Measurements from ENCODE around the gene NKG7.

The NKG7 gene

DNA sequence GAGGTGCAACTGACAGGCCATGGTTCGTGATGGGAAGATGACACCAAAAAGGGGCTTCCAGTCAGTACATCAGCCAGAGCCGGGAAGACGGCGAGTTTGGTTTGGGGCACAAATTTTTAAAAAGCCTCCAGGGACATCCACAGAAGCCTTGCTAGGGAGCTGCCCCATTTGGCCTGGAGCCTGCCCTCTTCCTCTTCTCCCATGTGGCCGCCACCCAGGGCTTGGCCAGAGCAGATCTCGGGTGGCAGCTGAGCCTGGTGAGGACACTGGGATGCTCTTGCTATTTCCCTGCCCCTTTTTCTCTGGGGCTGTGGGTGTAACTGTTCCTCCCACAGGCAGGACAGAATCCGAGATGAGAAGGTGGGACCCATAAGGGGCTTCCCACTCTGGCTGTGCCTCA, 14.5 kb downstream of the NKG7 start:
- DNase-seq, result no peak

DNA sequence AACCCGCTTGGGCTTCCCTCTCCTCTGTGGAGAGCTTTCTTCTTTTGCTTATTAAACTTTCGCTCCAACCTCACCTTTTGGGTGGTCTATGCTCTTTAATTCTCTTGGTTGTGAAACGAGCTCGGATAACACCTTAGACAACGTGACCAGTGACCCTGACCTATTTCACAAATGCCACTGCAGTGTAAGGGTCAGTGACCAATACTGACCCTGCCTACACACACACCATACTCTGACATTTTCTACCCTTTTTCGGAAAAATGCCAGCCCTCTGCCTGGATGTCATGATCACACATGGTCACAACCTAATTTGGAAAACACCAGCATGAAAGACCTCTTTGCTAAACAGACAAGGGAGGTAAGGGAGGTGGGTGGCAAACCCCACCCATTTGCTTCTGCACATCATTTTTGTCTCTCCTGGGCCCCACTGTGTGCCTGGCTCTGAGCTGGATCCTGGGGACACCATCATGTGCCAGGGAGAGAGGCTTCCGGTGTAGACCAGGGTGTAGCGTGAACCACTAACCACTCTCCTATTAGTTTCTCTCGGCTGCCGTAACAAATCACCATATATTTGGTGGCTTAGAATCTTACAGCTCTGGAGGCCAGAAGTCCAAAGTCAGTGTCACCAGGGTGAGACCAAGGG, 16.2 kb downstream of the NKG7 start:
- DNase-seq, result no peak

DNA sequence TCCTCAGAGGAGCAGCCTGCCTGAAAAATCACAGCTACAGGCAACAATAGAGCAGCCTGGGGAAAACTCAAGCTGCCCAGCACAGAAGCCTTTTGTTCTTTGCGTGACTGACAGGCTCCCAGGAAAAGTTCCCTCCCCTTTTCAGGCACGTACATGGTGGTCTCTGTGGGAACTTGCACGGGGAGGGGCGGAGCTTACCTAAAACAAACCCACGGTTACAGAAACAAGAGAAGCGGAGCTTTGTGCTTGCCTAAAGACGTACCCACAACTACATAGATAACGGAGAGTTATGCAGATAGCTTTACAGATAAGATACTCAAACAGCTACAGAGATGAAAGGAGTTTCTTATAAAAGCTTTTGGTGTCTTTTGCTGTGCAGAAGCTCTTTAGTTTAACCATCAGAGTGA, 17.7 kb downstream of the NKG7 start:
- peak; percentile 8 for DNase-seq

DNA sequence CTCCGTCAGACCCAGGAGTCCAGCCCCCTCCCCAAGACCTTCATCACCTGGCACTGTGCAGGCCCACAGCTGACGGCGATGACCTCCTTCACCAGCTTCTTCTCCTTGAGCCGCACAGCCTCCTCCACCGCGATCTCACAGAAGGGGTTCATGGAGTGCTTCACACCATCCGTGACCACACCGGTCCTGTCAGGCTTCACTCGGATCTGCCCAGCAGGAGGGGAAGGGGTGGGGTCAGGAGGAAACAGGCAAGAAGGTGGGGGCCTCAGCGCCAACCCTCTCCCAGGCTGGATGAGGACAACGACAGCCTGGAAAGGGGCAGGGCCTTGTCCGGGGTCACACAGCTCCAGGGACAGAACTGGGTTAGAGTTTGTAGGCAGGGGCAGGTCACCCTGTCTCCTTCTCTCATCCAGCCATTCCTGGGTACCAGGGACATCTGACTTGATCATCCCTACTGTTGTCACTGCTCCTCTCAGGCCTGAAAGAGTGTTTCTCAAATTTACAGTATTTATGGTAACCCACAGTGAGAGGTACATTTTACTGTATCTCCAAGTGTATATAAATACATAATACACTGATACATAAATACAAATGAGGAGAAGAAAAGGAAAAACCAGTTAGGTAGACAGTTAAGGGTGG, 18.2 kb downstream of the NKG7 start:
- DNase-seq, result no peak

DNA sequence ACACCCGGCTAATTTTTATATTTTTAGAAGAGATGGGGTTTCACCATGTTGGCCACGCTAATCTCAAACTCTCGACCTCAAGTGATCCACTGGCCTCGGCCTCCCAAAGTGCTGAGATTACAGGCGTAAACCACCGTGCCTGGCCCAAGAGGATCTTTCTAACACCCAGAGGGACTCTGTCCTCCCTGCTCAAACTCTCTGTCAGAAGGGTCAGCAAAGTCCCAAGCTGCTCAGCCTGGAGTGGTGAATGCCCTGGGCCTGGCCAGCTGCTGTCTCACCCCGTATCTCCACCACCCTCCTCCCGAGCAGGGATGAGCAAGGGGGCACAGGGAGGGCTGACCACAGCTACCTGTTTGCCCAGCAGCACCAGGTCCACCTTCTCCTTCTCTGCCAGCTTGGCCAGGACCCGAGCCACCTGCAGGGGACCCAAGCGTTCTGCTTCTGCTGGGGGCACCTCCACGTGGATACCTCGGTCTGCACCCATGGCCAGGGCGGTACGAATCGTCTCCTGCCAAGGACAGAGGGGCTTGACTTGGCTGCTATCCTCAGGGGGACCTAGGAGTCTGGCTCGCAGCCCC, 19.6 kb downstream of the NKG7 start:
- DNase-seq, result no peak

DNA sequence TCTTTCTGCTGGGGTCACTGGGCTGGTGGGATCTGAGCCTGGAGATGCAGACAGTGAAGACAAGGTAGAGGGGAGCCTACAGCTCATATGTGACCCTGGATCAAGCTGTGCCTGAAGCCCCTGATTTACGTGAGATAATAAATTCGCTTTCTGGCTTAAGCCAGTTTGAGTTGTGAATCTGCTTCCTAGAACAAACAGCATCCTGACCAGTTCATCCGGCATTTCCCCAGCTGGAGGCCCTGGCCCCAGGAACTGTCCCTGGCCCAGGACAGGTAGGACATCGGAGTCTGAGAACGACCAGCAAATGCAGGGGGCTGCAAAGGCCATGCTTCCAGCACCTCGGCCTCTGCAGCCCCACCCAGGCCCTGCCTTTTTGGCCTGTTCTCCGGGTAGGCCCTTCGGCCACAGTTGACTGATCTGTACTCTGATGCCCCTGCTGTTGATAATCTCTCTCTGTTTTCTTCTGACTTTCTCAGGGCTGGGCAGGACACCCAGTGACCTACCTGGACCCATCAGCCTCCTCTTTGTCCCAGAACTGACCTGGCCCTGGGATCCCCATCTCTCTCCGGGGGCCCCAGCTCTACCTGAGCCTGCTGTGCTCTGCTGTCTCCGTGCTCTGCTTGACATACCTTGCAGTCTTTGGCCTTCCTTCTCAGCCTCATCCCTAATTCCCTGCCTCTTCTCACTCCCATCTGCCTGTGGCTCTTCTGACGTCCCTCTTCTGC, 21.0 kb downstream of the NKG7 start:
- DNase-seq, result no peak

DNA sequence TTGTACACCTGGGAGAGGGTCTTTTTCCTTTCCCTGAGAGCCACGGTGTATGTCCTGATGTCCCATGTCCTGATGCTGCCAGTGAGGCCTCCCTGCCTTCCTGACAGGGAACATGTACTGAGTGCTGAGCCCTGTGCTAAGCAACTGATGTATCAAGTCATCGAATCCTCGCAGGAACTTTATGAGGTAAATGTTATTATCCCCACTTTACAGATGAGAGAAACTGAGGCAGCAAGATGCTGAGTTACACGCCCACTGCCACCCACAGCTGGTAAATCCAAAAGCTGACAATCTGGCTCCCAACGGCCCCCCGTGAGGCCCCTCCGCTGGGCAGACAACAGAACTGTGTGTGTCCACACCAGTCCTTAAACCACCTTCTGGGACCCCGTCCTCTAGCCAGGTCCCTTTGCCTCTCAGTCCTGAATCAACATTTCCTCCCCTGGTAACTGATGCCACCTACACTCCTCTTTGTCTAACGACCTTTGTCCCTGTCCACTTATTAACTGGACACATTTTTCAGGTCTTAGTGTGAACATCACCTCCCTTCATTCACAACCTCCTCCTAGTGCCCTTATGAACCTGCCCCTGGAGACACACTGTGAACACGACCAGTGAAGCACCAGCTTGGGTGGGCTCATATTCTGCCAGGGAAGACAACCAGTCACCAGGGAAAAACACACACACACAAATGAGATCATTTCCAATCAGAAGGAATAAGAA, 25.1 kb downstream of the NKG7 start:
- no peak for DNase-seq

DNA sequence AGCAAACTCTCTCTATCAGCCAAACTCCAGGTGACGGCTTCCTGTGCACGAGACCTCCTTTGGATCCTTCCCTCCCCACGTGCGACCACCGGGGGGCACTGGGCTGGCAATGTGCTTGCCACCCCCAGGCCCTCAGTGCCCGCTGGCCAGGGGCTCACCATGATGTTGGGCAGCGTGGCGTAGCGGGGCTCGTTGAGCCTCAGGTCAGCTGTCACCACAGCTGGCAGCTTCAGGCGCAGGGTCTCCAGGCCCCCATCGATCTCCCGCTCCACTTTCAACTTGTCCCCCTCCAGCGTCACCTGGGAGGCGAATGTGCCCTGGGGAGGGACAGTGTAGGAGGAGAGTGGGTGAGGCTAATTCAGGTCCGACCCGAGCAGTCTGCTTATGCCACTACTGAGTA, 25.7 kb downstream of the NKG7 start:
- DNase-seq, result no peak

DNA sequence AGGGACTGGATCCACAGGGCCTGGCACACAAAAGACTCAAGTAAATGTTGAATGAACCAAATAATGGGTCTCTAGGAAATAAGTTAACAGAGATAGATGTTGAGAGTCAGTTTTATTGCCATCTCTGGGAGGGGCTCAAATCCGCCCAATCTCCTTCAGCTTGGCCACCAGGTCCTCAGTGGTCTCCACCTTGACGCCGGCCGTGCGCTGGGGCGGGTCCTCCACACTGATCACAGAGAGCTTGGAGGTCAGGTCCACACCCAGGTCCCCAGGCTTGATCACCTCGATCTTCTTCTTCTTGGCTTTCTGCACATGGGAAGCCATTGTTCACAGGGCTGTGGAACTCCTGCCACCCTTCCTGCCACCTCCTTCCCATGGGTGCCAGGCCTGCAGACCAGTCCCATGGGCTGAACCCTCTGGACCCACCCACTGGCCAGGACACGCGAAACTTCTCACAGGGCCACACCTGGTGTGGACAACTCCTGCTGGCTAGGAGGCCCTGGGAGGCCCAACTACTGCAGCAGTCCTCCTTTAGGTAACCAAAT, 27.3 kb downstream of the NKG7 start:
- no peak for DNase-seq

DNA sequence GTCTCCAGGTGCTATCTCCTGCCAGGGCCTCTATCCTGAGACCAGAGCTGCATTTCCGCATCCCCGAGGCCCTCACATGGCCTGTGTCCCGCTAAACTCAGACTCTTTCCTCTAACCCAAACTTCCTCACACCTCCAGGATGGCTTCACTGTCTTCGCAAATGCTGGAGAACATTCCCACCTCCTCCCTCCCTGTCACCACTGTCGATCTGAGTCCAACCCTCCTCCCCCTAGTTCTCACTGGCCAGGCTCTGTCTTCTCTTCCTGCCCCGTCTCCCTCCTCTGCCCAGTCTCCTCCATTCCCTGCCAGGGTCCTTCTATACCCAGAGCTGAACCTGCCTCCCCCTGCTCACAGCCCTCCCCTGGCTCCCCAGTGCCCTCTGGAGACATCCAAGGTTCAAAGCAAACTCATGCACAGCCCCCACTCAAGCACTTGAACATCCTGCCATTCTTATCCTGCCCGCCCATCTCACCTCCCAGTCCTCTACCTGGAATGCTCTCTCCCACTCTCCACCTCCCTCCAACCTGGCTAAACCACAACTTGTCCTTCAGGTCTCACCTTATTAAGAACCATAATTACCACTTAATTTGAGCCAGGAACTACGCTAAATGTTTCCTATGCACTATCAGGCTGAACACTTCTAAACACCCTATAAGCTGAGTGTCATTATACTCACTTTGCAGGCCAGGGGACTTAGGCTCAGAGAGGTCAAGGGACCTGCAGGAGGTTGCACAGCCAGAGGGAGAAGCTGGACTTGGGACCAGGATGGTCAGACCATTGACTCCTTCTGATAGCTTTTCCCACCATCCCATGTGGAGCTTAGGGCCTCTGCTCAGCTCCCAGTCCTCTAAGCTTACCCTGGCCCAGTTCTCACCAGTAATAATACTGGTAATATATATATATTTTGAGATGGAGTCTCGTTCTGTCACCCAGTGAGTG, 29.6 kb downstream of the NKG7 start:
- no peak for DNase-seq

DNA sequence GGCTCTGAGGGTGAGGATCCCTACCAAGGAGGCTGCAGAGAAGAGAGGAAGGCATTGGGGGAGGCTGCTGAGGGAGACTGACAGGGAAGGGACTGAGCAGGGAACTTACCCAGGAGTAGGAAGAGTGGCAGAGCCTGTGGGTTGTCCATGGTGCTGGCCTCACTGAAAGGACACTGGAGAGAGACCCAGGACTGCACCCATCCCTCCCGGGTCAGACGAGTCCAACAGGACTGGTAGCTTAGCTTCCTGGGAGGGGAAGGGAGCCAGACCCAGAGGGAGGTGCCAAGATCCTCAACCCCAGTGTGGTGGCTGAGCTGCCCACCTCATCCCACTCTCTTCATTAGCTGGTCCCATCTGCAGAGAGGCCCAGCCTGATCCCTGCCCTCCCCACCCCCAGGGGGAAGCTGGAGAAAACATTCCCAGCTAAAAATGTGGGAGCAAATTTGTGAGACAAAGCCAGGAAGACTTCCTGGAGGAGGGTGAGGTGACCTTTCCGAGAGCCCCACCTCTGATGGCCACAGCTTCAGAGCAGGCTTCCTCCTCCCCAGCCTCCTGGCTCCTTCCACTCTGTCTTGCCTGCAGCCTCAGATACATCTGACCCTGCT, 30.4 kb downstream of the NKG7 start, which contains the start of gene VSIG10L:
Gene VSIG10L (minus strand): TSS at position 164 of the 605 bp plus-strand sequence. CDS start 15 bp downstream, at position 149.
- no peak for DNase-seq

DNA sequence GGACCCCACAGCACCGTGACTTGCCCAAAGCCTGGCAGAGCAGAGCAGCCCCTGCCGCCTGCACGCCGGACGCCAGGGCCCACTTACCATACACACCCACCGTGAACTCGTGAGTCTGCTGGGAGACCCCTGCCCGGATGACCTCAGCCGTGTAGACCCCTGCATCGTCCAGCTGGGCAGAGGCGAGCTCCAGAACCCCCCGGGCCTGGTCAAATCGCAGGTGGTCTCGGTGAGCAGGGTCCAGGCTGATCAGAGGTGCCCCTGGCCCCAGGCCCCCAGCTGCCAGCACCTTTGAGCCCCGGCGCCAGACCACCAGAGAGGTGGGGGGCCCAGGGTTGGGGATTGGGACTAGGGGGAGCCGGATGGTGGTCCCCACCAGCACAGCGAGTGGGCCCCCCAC, 31.4 kb downstream of the NKG7 start:
- no peak for DNase-seq

DNA sequence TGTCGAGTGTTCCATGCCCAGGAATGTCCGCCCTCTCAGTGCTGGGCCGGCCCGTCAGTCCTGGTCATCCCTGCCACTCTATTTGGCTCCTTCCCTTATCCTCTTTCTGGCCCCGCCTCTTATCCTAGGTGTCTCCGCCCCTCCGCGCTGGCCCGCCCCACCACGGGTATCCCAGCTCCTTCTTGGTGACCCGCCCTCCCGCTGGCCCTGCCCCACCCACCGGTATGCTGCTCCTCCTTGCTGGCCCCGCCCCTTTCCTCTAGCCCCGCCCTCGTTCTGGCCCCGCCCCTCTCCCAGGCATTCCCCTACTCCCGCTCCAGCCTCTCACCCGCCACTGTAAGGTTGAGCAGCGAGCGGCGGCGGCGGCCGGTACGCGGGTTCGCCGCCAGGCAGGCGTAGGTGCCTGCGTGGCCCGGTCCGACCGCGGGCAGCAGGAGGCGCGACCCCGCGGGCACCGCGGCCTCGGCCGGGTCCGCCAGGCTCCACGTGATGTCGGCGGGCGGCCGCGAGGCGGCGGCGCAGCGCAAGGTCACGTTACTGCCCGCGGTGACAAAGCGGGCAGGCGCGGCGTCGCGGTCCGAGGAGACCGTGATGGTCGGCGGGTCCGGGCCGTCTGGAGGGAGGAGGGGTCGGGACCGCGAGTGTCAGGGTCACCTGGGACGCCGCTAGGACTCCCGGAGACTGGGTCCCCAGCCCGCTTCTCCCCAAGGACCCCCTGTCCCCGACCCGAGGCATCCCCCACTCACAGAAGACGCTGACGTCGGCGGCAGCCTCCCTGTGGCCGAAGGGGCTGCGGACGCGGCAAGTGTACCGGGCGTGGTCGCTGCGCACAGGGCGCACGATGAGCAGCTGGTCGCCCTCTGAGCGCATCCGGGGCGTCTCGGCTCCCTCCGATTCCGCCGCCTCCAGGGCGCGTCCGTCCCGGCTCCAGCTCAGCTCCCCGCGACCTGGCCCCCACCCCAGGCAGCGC, 32.5 kb downstream of the NKG7 start:
- DNase-seq, result peak; percentile 96

DNA sequence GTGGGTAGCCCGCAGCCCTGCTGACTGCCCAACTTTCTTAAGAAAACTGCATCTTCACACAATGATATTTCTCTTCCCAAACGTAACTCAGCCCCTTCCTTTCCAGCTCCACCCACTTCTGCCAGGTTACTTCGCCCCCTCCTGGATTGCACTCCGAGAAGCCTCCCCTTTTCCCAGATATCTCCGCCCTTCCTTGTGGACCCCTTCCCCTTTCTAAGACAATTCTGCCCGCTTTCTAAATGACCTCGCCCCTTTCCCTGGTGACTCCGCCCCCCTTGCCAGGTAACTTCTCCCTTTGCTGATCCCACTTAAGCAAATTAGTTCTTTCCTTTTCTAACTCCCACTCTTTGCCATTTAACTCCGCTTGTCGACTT, 33.2 kb downstream of the NKG7 start:
- DNase-seq, result no peak

DNA sequence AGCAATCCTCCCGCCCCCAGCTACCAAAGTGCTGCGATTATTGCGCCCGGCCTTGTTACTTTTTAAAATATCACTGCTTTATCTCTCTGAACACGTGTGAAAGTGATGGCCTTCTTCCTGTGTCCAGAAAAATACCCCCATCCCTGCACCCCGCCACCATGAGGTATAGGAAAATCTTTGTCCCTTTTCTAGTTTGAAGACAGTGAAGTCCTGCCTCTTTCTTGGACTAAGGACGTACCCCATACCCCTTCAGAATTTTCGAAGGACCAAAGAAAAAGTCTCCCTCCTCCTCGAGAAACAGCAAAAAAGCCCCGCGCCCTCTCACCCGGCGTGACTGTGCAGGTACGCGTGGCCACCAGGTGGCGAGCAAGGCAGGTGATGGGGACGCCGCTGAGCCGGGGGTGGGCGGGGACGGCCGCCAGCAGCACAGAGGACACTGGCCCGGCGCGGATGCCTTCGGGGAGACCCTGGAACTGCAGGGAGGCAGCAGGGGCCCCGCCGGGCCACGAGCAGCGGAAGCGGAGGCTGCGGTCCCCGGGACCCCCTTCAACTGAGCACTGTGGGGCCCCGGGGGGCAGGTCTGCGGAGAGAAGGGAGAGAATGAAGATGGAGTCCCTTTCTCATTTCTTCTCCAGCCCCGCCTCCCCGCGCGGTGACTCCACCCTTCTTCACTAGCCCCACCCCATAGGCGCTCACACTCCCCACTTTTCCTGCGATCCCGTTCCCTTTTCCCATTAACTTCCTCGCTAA, 33.7 kb downstream of the NKG7 start:
- DNase-seq, result peak; percentile 68

DNA sequence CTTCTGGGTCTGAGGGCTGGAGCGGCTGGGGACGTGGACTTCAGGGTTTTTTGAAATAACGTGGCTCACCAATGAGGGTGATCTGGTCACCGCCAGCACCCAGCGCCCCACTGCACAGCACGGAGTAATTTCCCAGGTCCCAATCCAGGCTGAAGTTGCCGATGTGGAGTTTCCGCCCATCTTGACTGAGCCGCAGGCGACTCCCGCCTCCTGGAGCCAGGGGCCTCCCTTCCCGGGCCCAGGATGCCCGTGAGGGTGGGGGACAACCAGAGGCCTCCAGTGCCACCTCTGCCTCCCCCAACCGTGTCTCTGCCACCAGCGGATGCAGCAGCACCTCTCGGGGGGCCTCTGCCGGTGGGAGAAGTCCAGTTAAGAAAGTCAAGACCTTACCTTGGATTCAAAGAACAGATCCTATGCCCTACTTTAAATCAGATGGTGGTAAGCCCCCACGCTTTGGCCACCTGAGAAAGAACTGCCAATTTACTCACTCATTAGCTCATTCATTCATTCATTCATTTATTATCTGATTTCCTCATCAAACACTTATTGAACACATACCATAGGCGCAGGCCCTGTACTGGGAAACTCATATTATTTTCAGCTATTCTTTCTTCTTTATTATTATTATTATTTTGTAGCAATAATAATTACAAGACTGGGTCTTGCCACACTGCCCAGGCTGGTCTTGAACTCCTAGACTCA, 34.4 kb downstream of the NKG7 start:
- no peak for DNase-seq

DNA sequence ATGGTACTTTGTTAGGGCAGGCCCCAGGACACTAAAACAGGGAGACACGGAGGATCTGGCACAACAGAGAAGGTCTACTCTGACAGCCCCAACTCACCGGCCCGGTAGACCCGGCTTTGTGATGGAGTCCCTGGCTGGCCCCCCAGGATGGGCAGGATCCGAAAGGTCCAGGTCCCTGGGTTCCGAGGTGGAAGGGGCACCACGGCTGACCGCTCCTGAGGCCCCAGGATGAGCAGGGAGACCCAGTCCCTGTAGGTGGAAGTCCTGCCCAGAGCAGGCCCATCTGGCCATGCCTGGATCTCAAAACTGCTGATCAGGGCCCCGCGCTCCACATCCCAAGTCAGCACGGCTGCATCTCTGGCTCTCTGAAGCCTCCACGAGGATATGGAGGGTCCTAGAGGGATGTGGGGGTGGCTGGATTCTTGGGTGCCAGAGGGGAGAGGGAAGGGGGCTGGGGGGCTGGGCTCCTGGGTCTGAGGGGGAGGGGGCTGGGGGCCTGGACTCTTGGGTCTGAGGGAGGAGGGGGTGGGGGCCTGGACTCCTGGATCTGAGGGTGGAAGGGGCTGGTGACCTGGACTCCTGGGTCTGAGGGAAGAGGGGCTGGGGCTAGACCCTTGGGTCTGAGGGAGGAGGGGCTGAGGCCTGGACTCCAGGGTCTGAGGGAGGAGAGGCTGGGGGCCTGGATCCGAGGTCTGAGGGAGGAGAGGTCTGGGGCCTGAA, 35.2 kb downstream of the NKG7 start:
- DNase-seq, result no peak
